Tibial nerve (tissue), 4 donors: ENCODE measurements around the gene RIMS1.

Experiments
- CTCF ChIP-seq, 5 experiments: fragments of 200-600 bp in 3 of 5; fragments of 450-650 bp in 2 of 5; sonication (generic) in 3 of 5; IDR thresholded peaks; one replicate each; pipeline ENCODE4 v1.5.1; 2016 to 2019; ENCODE audit warnings: antibody characterized with exemption in 5 of 5, mild to moderate bottlenecking in 3 of 5, moderate library complexity in 2 of 5
- EP300 ChIP-seq, 2 donors: sonication (generic); formaldehyde crosslinking; IDR thresholded peaks; one replicate each; pipeline ENCODE4 v1.6.1; 2017; ENCODE audit warnings: antibody characterized with exemption in 2 of 2, mild to moderate bottlenecking in 1 of 2

GRCh38 chr6:72084992-72085569, 198.7 kb downstream of the RIMS1 start:
- peak; percentile 18 to 40 (median 33) for TF ChIP-seq CTCF (IDR thresholded peaks at IDR 0.05)
- no peak for TF ChIP-seq EP300 (IDR thresholded peaks at IDR 0.05)
